Measurements from ENCODE around the gene HSPA12B. TPM values are rescaled to one million over a fixed set of nuclear protein-coding genes. Genes with fewer than 3 reads are reported as not detected.
A peak's percentile ranks its signal among the peaks of the same experiment; 100 is the strongest.

HSPA12B gene
- total and polyA plus RNA-seq, 4 donors, result 0.25 to 21.2 (median 6.5) TPM

GRCh38 chr20:3797226-3797545 is 64.7 kb downstream of the HSPA12B start:
- Histone ChIP-seq H3K36me3 (ENCODE audit: control insufficient read depth in 1 of 2, insufficient read depth in 2 of 2, low read length in 1 of 2) (no peaks in the 10 kb centered on the region), H3K4me3 (ENCODE audit: low read length in 2 of 2) (no peak overlapping the region), H3K27me3 (ENCODE audit: control insufficient read depth in 1 of 2, insufficient read depth in 2 of 2, low read length in 1 of 2) (no peaks in the 10 kb centered on the region), H3K27ac (ENCODE audit: low read depth in 1 of 2, low read length in 2 of 2) (no peak overlapping the region), H3K9me3 (ENCODE audit: control insufficient read depth, low read length) (no peaks in the 10 kb centered on the region), H3K4me1 (ENCODE audit: control insufficient read depth in 1 of 2, insufficient read depth in 2 of 2, low read length in 2 of 2) (no peaks in the 10 kb centered on the region)
- no peak for DNase-seq
- intact Hi-C loops (cut with DNase I), result no loop called here
- ATAC-seq (ENCODE audit: low FRiP score), result no peak
- WGBS, 2 donors, result 82 to 86% methylated on average over 5 of the region's 5 CpGs

- H3K4me3 ChIP-seq (ENCODE audit: low read length in 2 of 2), result no peak overlapping the region
- ATAC-seq (ENCODE audit: low FRiP score), result no peak
Measured at GRCh38 chr20:3797592-3798372, 65.3 kb downstream of the HSPA12B start.

GRCh38 chr20:3798373-3798768 is 65.9 kb downstream of the HSPA12B start:
- ATAC-seq (ENCODE audit: low FRiP score), result no peak
- no peak for DNase-seq
- Histone ChIP-seq H3K4me1 (ENCODE audit: control insufficient read depth in 1 of 2, insufficient read depth in 2 of 2, low read length in 2 of 2) (no peaks in the 10 kb centered on the region), H3K4me3 (ENCODE audit: low read length in 2 of 2) (no peak overlapping the region), H3K36me3 (ENCODE audit: control insufficient read depth in 1 of 2, insufficient read depth in 2 of 2, low read length in 1 of 2) (peaks cover 0 to 2% of the 10 kb centered on the region in 2 donors), H3K27me3 (ENCODE audit: control insufficient read depth in 1 of 2, insufficient read depth in 2 of 2, low read length in 1 of 2) (no peaks in the 10 kb centered on the region), H3K27ac (ENCODE audit: low read depth in 1 of 2, low read length in 2 of 2) (no peak overlapping the region), H3K9me3 (ENCODE audit: control insufficient read depth, low read length) (no peaks in the 10 kb centered on the region)
- 48 to 60% methylated on average over 5 of the region's 5 CpGs for WGBS, 2 donors
- intact Hi-C loops (cut with DNase I), result no loop called here

More at GRCh38 chr20:3797592-3798372, 65.3 kb downstream of the HSPA12B start:
- Histone ChIP-seq H3K4me1 (ENCODE audit: control insufficient read depth in 1 of 2, insufficient read depth in 2 of 2, low read length in 2 of 2) (no peaks in the 10 kb centered on the region), H3K27ac (ENCODE audit: low read depth in 1 of 2, low read length in 2 of 2) (no peak overlapping the region), H3K9me3 (ENCODE audit: control insufficient read depth, low read length) (no peaks in the 10 kb centered on the region), H3K27me3 (ENCODE audit: control insufficient read depth in 1 of 2, insufficient read depth in 2 of 2, low read length in 1 of 2) (no peaks in the 10 kb centered on the region), H3K36me3 (ENCODE audit: control insufficient read depth in 1 of 2, insufficient read depth in 2 of 2, low read length in 1 of 2) (no peaks in the 10 kb centered on the region)
- DNase-seq, result peak in 1 of 2 donors; percentile 40
- intact Hi-C loops (cut with DNase I), result no loop called here
- 78 to 79% methylated on average over 19 of the region's 19 CpGs for WGBS, 2 donors

GRCh38 chr20:3798908-3799248 is 66.4 kb downstream of the HSPA12B start:
- intact Hi-C loops (cut with DNase I), result no loop called here
- H3K9me3 ChIP-seq (ENCODE audit: control insufficient read depth, low read length), result no peaks in the 10 kb centered on the region
- ATAC-seq (ENCODE audit: low FRiP score) (no peak), DNase-seq (peak in 1 of 2 donors; percentile 39)
- no peaks in the 10 kb centered on the region for H3K27me3 ChIP-seq (ENCODE audit: control insufficient read depth in 1 of 2, insufficient read depth in 2 of 2, low read length in 1 of 2)
- H3K4me1 ChIP-seq (ENCODE audit: control insufficient read depth in 1 of 2, insufficient read depth in 2 of 2, low read length in 2 of 2), result no peaks in the 10 kb centered on the region
- peaks cover 0 to 2% of the 10 kb centered on the region in 2 donors for H3K36me3 ChIP-seq (ENCODE audit: control insufficient read depth in 1 of 2, insufficient read depth in 2 of 2, low read length in 1 of 2)
- 50 to 55% methylated on average over 3 of the region's 3 CpGs for WGBS, 2 donors
- H3K4me3 ChIP-seq (ENCODE audit: low read length in 2 of 2), result no peak overlapping the region
- no peak overlapping the region for H3K27ac ChIP-seq (ENCODE audit: low read depth in 1 of 2, low read length in 2 of 2)

GRCh38 chr20:3800256-3800877 is 67.9 kb downstream of the HSPA12B start:
- intact Hi-C loops (cut with DNase I), result no loop called here
- no peak for DNase-seq
- H3K4me1 ChIP-seq (ENCODE audit: control insufficient read depth in 1 of 2, insufficient read depth in 2 of 2, low read length in 2 of 2), result no peaks in the 10 kb centered on the region
- H3K27ac ChIP-seq (ENCODE audit: low read depth in 1 of 2, low read length in 2 of 2), result no peak overlapping the region
- peaks cover 0 to 4% of the 10 kb centered on the region in 2 donors for H3K36me3 ChIP-seq (ENCODE audit: control insufficient read depth in 1 of 2, insufficient read depth in 2 of 2, low read length in 1 of 2)
- H3K9me3 ChIP-seq (ENCODE audit: control insufficient read depth, low read length), result no peaks in the 10 kb centered on the region
- no peak for ATAC-seq (ENCODE audit: low FRiP score)
- H3K27me3 ChIP-seq (ENCODE audit: control insufficient read depth in 1 of 2, insufficient read depth in 2 of 2, low read length in 1 of 2), result no peaks in the 10 kb centered on the region
- WGBS, 2 donors, result 91% methylated on average over 17 to 18 of the region's 18 CpGs
- H3K4me3 ChIP-seq (ENCODE audit: low read length in 2 of 2), result no peak overlapping the region

- intact Hi-C loops (cut with DNase I), result no loop called here
- DNase-seq (peak in 1 of 2 donors; percentile 42), ATAC-seq (ENCODE audit: low FRiP score) (no peak)
- Histone ChIP-seq H3K36me3 (ENCODE audit: control insufficient read depth in 1 of 2, insufficient read depth in 2 of 2, low read length in 1 of 2) (peaks cover 0 to 4% of the 10 kb centered on the region in 2 donors), H3K4me3 (ENCODE audit: low read length in 2 of 2) (no peak overlapping the region), H3K27ac (ENCODE audit: low read depth in 1 of 2, low read length in 2 of 2) (no peak overlapping the region), H3K27me3 (ENCODE audit: control insufficient read depth in 1 of 2, insufficient read depth in 2 of 2, low read length in 1 of 2) (no peaks in the 10 kb centered on the region), H3K4me1 (ENCODE audit: control insufficient read depth in 1 of 2, insufficient read depth in 2 of 2, low read length in 2 of 2) (no peaks in the 10 kb centered on the region), H3K9me3 (ENCODE audit: control insufficient read depth, low read length) (no peaks in the 10 kb centered on the region)
- WGBS, 2 donors, result 88 to 95% methylated on average over 8 of the region's 8 CpGs
Measured at GRCh38 chr20:3800878-3801260, 68.4 kb downstream of the HSPA12B start.

GRCh38 chr20:3801299-3801698 is 68.8 kb downstream of the HSPA12B start:
- Histone ChIP-seq H3K4me1 (ENCODE audit: control insufficient read depth in 1 of 2, insufficient read depth in 2 of 2, low read length in 2 of 2) (no peaks in the 10 kb centered on the region), H3K27ac (ENCODE audit: low read depth in 1 of 2, low read length in 2 of 2) (no peak overlapping the region), H3K9me3 (ENCODE audit: control insufficient read depth, low read length) (no peaks in the 10 kb centered on the region), H3K27me3 (ENCODE audit: control insufficient read depth in 1 of 2, insufficient read depth in 2 of 2, low read length in 1 of 2) (no peaks in the 10 kb centered on the region), H3K4me3 (ENCODE audit: low read length in 2 of 2) (no peak overlapping the region), H3K36me3 (ENCODE audit: control insufficient read depth in 1 of 2, insufficient read depth in 2 of 2, low read length in 1 of 2) (peaks cover 0 to 4% of the 10 kb centered on the region in 2 donors)
- intact Hi-C loops (cut with DNase I), result no loop called here
- 93 to 96% methylated on average over 4 of the region's 4 CpGs for WGBS, 2 donors
- ATAC-seq (ENCODE audit: low FRiP score) (no peak), DNase-seq (peak in 1 of 2 donors; percentile 12)

- no peak for ATAC-seq (ENCODE audit: low FRiP score)
- WGBS, 2 donors, result 95% methylated on average over 13 of the region's 13 CpGs
- Histone ChIP-seq H3K4me1 (ENCODE audit: control insufficient read depth in 1 of 2, insufficient read depth in 2 of 2, low read length in 2 of 2) (no peaks in the 10 kb centered on the region), H3K36me3 (ENCODE audit: control insufficient read depth in 1 of 2, insufficient read depth in 2 of 2, low read length in 1 of 2) (peaks cover 0 to 4% of the 10 kb centered on the region in 2 donors), H3K4me3 (ENCODE audit: low read length in 2 of 2) (no peak overlapping the region), H3K27me3 (ENCODE audit: control insufficient read depth in 1 of 2, insufficient read depth in 2 of 2, low read length in 1 of 2) (no peaks in the 10 kb centered on the region), H3K27ac (ENCODE audit: low read depth in 1 of 2, low read length in 2 of 2) (no peak overlapping the region), H3K9me3 (ENCODE audit: control insufficient read depth, low read length) (no peaks in the 10 kb centered on the region)
- DNase-seq, result no peak
- intact Hi-C loops (cut with DNase I), result no loop called here
Measured at GRCh38 chr20:3801846-3802245, 69.4 kb downstream of the HSPA12B start.
